ENCODE data around the gene INSRR. TPM values are rescaled to one million over a fixed set of nuclear protein-coding genes. Genes with fewer than 3 reads are reported as not detected.

The INSRR gene
- total RNA-seq (2021; fragmentation: NEBNext Ultra II Directional; extraction: Animal tissue kit (Norgen Biotek cat#: 25700)): not detected in 2 replicates
- 0.02 TPM in 2 replicates for polyA plus RNA-seq (2011; rRNA removed)
- polyA plus RNA-seq (2011; cell fraction: cytosol; rRNA removed): not detected
- 0.17 TPM for polyA plus RNA-seq (2011; cell fraction: nucleus; rRNA removed)
- 0.03 to 0.04 TPM in 2 of 4 replicates, not detected in the others for polyA plus RNA-seq (2012, experiment 1 of 2)
- polyA plus RNA-seq (2012, experiment 2 of 2): 0.03 TPM
- polyA plus RNA-seq (2013, experiment 1 of 2): not detected
- polyA plus RNA-seq (2013, experiment 2 of 2): under 0.01 TPM
- 0.07 TPM in 1 of 2 replicates, not detected in the other for polyA minus RNA-seq (2011; rRNA and poly(A)+ RNA removed)
- not detected for polyA minus RNA-seq (2011; cell fraction: cytosol; rRNA and poly(A)+ RNA removed)
- 0.10 TPM for polyA minus RNA-seq (2011; cell fraction: nucleus; rRNA and poly(A)+ RNA removed)
- long read RNA-seq, experiment 1: 0 reads
- long read RNA-seq, experiment 2: 0 reads

- no peak for FAIRE-seq
- Histone ChIP-seq H3K4me2 (ENCODE audit: insufficient read depth in 1 of 2, low read depth in 2 of 2, low read length in 2 of 2) (peak within 1 kb of the TSS; percentile 73 to 94), H3K36me3 (ENCODE audit: control insufficient read depth in 2 of 4, insufficient read depth in 4 of 4, low read length in 3 of 4) (peaks cover 0 to 2% (median 0%) of the 10 kb centered on the region in 4 experiments; a peak in 1 of 8 replicates), H2BK5ac (ENCODE audit: low read depth, low read length) (no peak within 1 kb of the TSS), H3K4ac (replicated peaks; ENCODE audit: insufficient read length, low read depth, low read length) (no peak within 1 kb of the TSS), H2AK5ac (ENCODE audit: low read depth, low read length) (peak within 1 kb of the TSS; percentile 65; the same call in 1 of the 2 replicates), H4K5ac (ENCODE audit: insufficient read length, low read depth, low read length) (no peak within 1 kb of the TSS), H4K91ac (replicated peaks; ENCODE audit: insufficient read length, low read length) (no peak within 1 kb of the TSS), H3K56ac (replicated peaks; ENCODE audit: insufficient read length, low read depth, low read length) (no peak within 1 kb of the TSS), H3K18ac (ENCODE audit: extremely low read depth, low read length) (no peak within 1 kb of the TSS), H2BK20ac (ENCODE audit: low read length) (no peak within 1 kb of the TSS), H3K4me3 (ENCODE audit: extremely low read depth in 1 of 4, insufficient read depth in 2 of 4, low read depth in 3 of 4, low read length in 4 of 4) (peak within 1 kb of the TSS; percentile 3 to 62 (median 58)), H3K23ac (ENCODE audit: insufficient read length) (no peak within 1 kb of the TSS), H3K27ac (ENCODE audit: low read depth, low read length) (no peak within 1 kb of the TSS), H2BK15ac (ENCODE audit: low read length) (no peak within 1 kb of the TSS), H3K23me2 (ENCODE audit: low read depth, low read length) (peaks cover 19% of the 10 kb centered on the region; the same call in 1 of the 2 replicates), H3K9me3 (ENCODE audit: insufficient read depth in 2 of 2, low read depth in 1 of 2, low read length in 1 of 2) (no peaks in the 10 kb centered on the region), H4K8ac (ENCODE audit: extremely low read depth, insufficient read depth, low read length) (no peak within 1 kb of the TSS), H3K9ac (replicated peaks in 1 of 4; ENCODE audit: extremely low read depth in 1 of 4, low read depth in 3 of 4, low read length in 3 of 4) (no peak within 1 kb of the TSS), H2BK120ac (replicated peaks; ENCODE audit: low read depth, low read length) (no peak within 1 kb of the TSS), H3K14ac (ENCODE audit: insufficient read length) (no peak within 1 kb of the TSS), H4K20me1 (replicated peaks in 1 of 2; ENCODE audit: control insufficient read depth in 1 of 2, insufficient read depth in 2 of 2, low read length in 2 of 2) (peaks cover 1 to 10% of the 10 kb centered on the region in 2 experiments), H3K79me1 (ENCODE audit: low read depth, low read length) (no peaks in the 10 kb centered on the region), H2BK12ac (ENCODE audit: low read depth, low read length) (no peak within 1 kb of the TSS), H3K27me3 (replicated peaks in 1 of 4; ENCODE audit: control insufficient read depth in 3 of 4, extremely low read depth in 1 of 4, insufficient read depth in 3 of 4, low read length in 3 of 4) (peaks cover 54 to 84% (median 79%) of the 10 kb centered on the region in 4 experiments), H3K79me2 (ENCODE audit: control insufficient read depth in 1 of 2, insufficient read depth in 2 of 2, low read length in 2 of 2) (no peaks in the 10 kb centered on the region), H3K4me1 (replicated peaks in 1 of 4; ENCODE audit: control insufficient read depth in 3 of 4, insufficient read depth in 4 of 4, low read length in 3 of 4) (peaks cover 0 to 15% (median 9%) of the 10 kb centered on the region in 4 experiments; a peak in 6 of 7 replicates), H2AFZ (ENCODE audit: low read length) (no peak within 1 kb of the TSS)
- POLR2A ChIA-PET (ENCODE audit: partially characterized antibody): interaction anchor here (0.7 to 2.5 kb wide), 10 partner anchors 10 to 169 kb away, joined by 3 to 7 read pairs (median 4); no protein-coding TSS in a partner anchor
- CTCF ChIA-PET (ENCODE audit: partially characterized antibody): interaction anchor here (0.6 to 25.2 kb wide), 26 partner anchors 9 to 473 kb away, joined by 3 to 719 read pairs (median 7); partner anchors contain the start of genes CRABP2, HDGF, ISG20L2 and LRRC71
- peak in 1 of 2 experiments; percentile 68 for DNase-seq (ENCODE audit: low read depth in 1 of 2, low spot score in 2 of 2)
- WGBS, 2 experiments (ENCODE audit: extremely low coverage in 1 of 2, insufficient coverage in 1 of 2, insufficient read length in 1 of 2, insufficient replicate concordance in 2 of 2, low coverage in 1 of 2, low lambda C conversion rate in 2 of 2, missing lambda C conversion rate in 1 of 2): 7% methylated on average over 23 of the region's 39 CpGs; no CpG with 5 or more reads in 1 of the 2 experiments
- no peak; the same call in 1 of the 2 replicates for TF ChIP-seq SUZ12 (IDR thresholded peaks at IDR 0.05; ENCODE audit: low read length)
- no peak for TF ChIP-seq HDAC6 (IDR thresholded peaks at IDR 0.05; ENCODE audit: low read depth, low read length)
- TF ChIP-seq ZNF274 (IDR thresholded peaks at IDR 0.05; ENCODE audit: borderline replicate concordance, extremely low read depth, low read length): no peak
- no peak for TF ChIP-seq POLR2A (IDR thresholded peaks at IDR 0.05; ENCODE audit: control extremely low read depth in 1 of 2, low read depth in 2 of 2, low read length in 2 of 2)
- peak; percentile 78 for TF ChIP-seq EZH2 (IDR thresholded peaks at IDR 0.05; ENCODE audit: low read depth, low read length, severe bottlenecking)
- TF ChIP-seq TCF12 (IDR thresholded peaks at IDR 0.05; ENCODE audit: low read depth, low read length): no peak
- no peak for TF ChIP-seq RAD21 (IDR thresholded peaks at IDR 0.05 in 1 of 2, conservative IDR thresholded peaks at IDR 0.05 in 1 of 2; ENCODE audit: low read depth in 2 of 2, low read length in 2 of 2)
- 0 out of 4 replicates have a peak, but pooled peaks of 1 of the 2 experiments have one; percentile 31 for TF ChIP-seq HDAC2 (IDR thresholded peaks at IDR 0.05; ENCODE audit: borderline replicate concordance in 1 of 2, low read depth in 2 of 2, low read length in 2 of 2)
- no peak for TF ChIP-seq CREB1 (IDR thresholded peaks at IDR 0.05)
Observed at GRCh38 chr1:156858959-156859522, at the start of gene INSRR. Gene INSRR, minus strand, starts transcription at chr1:156859117. Its CDS starts 496 bp downstream, at chr1:156858621.
